Measurements from ENCODE around the gene EHBP1.

DNA sequence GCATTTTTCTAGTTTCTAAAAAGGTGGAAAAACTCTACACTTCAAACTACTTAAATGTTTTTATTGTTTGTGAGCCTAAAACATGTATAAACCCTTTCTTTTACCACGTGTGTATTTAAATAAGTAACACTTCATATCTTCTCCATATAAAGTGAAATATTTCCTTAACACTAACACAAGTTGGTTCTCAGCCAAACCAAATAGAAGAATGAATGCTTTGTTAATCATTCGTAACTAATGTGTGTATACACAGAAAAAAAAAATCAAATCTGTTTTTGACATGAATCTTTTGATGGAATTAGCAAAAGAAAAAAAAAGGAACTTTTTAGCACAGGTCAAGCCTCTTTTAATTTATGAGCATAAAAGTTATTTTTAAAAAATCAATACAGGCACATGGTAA is 89.3 kb downstream of the EHBP1 start:
- TF ChIP-seq POLR2AphosphoS5 (IDR thresholded peaks at IDR 0.05; ENCODE audit: low read depth, low read length) (no peak), TAF1 (IDR thresholded peaks at IDR 0.05; ENCODE audit: borderline replicate concordance, insufficient read depth, low read length) (no peak)
- TF ChIP-seq, protein P1, sequence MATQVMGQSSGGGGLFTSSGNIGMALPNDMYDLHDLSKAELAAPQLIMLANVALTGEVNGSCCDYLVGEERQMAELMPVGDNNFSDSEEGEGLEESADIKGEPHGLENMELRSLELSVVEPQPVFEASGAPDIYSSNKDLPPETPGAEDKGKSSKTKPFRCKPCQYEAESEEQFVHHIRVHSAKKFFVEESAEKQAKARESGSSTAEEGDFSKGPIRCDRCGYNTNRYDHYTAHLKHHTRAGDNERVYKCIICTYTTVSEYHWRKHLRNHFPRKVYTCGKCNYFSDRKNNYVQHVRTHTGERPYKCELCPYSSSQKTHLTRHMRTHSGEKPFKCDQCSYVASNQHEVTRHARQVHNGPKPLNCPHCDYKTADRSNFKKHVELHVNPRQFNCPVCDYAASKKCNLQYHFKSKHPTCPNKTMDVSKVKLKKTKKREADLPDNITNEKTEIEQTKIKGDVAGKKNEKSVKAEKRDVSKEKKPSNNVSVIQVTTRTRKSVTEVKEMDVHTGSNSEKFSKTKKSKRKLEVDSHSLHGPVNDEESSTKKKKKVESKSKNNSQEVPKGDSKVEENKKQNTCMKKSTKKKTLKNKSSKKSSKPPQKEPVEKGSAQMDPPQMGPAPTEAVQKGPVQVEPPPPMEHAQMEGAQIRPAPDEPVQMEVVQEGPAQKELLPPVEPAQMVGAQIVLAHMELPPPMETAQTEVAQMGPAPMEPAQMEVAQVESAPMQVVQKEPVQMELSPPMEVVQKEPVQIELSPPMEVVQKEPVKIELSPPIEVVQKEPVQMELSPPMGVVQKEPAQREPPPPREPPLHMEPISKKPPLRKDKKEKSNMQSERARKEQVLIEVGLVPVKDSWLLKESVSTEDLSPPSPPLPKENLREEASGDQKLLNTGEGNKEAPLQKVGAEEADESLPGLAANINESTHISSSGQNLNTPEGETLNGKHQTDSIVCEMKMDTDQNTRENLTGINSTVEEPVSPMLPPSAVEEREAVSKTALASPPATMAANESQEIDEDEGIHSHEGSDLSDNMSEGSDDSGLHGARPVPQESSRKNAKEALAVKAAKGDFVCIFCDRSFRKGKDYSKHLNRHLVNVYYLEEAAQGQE (IDR thresholded peaks at IDR 0.05; ENCODE audit: insufficient read depth in 1 of 2, low read depth in 2 of 2, low read length in 2 of 2) = no peak
